ENCODE data around the gene PRAC2. TPM values are rescaled to one million over a fixed set of nuclear protein-coding genes. Genes with fewer than 3 reads are reported as not detected.
A peak's percentile ranks its signal among the peaks of the same experiment; 100 is the strongest.

Gene PRAC2
- total and polyA plus RNA-seq, 4 experiments from 2014 or later, result not detected

DNA sequence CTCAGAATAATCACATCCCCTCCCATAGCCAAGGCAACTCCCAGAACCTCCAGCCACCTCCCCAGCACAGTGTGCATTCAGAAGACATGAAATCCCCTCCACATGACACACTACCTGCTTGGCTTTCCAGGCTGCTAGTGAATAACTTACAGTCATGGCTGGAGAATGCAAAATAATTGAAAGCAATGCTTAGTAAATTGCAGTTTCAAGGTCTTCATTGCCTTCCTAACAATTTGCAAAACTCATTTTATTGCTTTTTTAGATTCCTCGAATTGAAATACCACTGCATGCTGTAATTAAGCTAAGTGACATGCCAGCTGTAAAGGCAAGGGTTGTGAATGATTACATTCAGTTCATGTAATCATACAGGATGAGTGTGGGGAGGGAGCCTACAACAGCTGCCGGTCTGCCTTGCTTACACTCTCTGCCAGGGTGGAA lies 34.6 kb downstream of the PRAC2 start:
- H3K9me3 Mint-ChIP-seq, result peaks cover 0 to under 1% (median 0%) of the 10 kb centered on the region in 8 donors
- H3K36me3 ChIP-seq (ENCODE audit: insufficient read depth, low read length), result no peaks in the 10 kb centered on the region
- peaks cover 17% of the 10 kb centered on the region for H3K4me1 ChIP-seq (ENCODE audit: insufficient read depth, low read length)
- intact Hi-C loops (cut with micrococcal nuclease), result no loop called here
- ChIA-PET CTCF (ENCODE audit: partially characterized antibody) (interaction anchor here (1.1 to 1.5 kb wide), 2 partner anchors 13 to 127 kb away, joined by 3 read pairs; no protein-coding TSS in a partner anchor), POLR2A (ENCODE audit: partially characterized antibody) (no interaction called here)
- H3K4me3 Mint-ChIP-seq, result no peak overlapping the region
- DNase-seq, result no peak
- H3K9me3 ChIP-seq (ENCODE audit: control insufficient read depth in 1 of 2, low read length in 2 of 2), result no peaks in the 10 kb centered on the region
- peaks cover 52% of the 10 kb centered on the region for H3K27me3 ChIP-seq (ENCODE audit: insufficient read depth, low read length)
- H3K4me3 ChIP-seq (ENCODE audit: low read length in 2 of 2), result no peak overlapping the region
- no peak overlapping the region for H3K27ac Mint-ChIP-seq
- H3K27me3 Mint-ChIP-seq, result peaks cover 62 to 74% of the 10 kb centered on the region in 2 donors
- H3K4me1 Mint-ChIP-seq, result peaks cover 0 to 18% (median 14%) of the 10 kb centered on the region in 4 donors
- H3K36me3 Mint-ChIP-seq, result no peaks in the 10 kb centered on the region
- H3K27ac ChIP-seq (ENCODE audit: low read depth, low read length), result no peak overlapping the region

DNA sequence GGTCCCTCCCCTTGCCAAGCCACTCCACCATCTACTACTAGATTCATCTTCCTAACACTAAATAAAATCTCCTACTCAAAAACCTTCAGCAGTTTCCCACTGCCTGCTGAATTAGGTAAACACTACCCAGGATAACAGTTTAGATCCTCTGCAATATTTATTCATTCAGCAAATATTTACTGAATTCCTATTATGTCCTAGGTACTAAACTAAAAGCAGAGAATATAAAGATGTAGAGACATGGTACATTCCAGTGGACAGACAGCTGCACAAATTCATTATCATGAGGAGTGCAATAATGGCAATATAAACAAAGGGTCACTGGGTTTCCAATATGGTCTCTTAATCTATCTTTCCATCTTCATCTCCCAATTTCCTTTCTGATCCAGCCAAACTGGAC lies 36.3 kb downstream of the PRAC2 start:
- Histone ChIP-seq H3K36me3 (ENCODE audit: insufficient read depth, low read length) (no peaks in the 10 kb centered on the region), H3K27ac (ENCODE audit: low read depth, low read length) (no peak overlapping the region), H3K4me1 (ENCODE audit: insufficient read depth, low read length) (peaks cover 10% of the 10 kb centered on the region), H3K27me3 (ENCODE audit: insufficient read depth, low read length) (peaks cover 34% of the 10 kb centered on the region), H3K9me3 (ENCODE audit: control insufficient read depth in 1 of 2, low read length in 2 of 2) (no peaks in the 10 kb centered on the region), H3K4me3 (ENCODE audit: low read length in 2 of 2) (no peak overlapping the region)
- CTCF ChIA-PET (ENCODE audit: partially characterized antibody), result no interaction called here
- Mint-ChIP-seq H3K36me3 (no peaks in the 10 kb centered on the region), H3K4me3 (no peak overlapping the region), H3K9me3 (peaks cover 0 to 3% (median 0%) of the 10 kb centered on the region in 8 donors), H3K27me3 (peaks cover 59 to 67% of the 10 kb centered on the region in 2 donors), H3K27ac (peak overlapping the region in 1 of 7 donors; percentile 38), H3K4me1 (peaks cover 0 to 7% (median 2%) of the 10 kb centered on the region in 4 donors)
- intact Hi-C loops (cut with micrococcal nuclease), result no loop called here
- DNase-seq, result no peak
- POLR2A ChIA-PET (ENCODE audit: partially characterized antibody), result no interaction called here

DNA sequence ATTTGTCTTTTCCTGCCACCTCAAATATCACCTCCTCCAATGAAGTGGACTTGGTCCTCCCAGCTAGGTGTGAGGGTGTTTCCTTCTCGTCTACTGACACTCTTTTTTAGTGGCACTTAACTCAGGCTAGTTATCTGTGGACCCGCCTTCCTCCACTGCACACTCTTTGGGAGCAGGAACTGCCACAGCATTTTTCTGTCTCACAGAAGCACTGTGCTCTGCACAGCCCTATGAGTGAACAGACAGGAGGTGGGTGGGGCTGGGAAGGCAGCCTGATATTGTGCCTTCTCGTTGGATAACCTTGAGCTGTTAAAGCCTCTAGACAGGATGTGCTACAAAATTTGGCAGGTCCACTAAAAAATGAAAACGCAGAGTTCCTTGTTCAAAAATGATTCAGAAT lies 37.4 kb downstream of the PRAC2 start:
- CTCF ChIA-PET (ENCODE audit: partially characterized antibody), result no interaction called here
- peaks cover 0 to 3% (median 0%) of the 10 kb centered on the region in 8 donors for H3K9me3 Mint-ChIP-seq

DNA sequence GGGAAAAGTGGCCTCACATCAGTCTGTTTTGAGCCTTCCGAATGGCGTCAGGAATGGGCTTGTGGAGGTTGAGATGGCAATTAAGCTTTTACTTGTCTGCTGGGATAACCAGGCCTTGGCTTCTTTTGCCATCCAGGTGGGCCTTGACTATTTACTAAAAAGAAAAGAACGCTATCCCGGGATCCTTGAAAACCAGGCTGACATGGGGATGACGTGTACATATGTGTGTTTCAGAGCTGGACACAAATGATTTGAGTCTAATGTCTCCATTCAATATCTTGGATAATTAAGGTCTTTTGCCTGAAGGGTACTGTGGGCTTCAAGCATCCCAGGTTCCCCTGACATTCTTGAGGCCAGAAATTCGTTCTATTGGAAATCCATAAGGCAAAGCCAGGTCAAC lies 38.1 kb downstream of the PRAC2 start:
- Histone ChIP-seq H3K4me1 (ENCODE audit: insufficient read depth, low read length) (no peaks in the 10 kb centered on the region), H3K27ac (ENCODE audit: low read depth, low read length) (no peak overlapping the region), H3K27me3 (ENCODE audit: insufficient read depth, low read length) (peaks cover 16% of the 10 kb centered on the region), H3K9me3 (ENCODE audit: control insufficient read depth in 1 of 2, low read length in 2 of 2) (no peaks in the 10 kb centered on the region), H3K36me3 (ENCODE audit: insufficient read depth, low read length) (no peaks in the 10 kb centered on the region), H3K4me3 (ENCODE audit: low read length in 2 of 2) (no peak overlapping the region)
- CTCF ChIA-PET (ENCODE audit: partially characterized antibody), result interaction anchor here (1.2 kb wide), 1 partner anchor 54 kb away, joined by 4 read pairs; no protein-coding TSS in a partner anchor
- DNase-seq, result no peak
- peaks cover 52 to 60% of the 10 kb centered on the region in 2 donors for H3K27me3 Mint-ChIP-seq
- peaks cover 0 to 3% (median 0%) of the 10 kb centered on the region in 8 donors for H3K9me3 Mint-ChIP-seq
- intact Hi-C loops (cut with micrococcal nuclease), result no loop called here
- no peaks in the 10 kb centered on the region for H3K4me1 Mint-ChIP-seq
- no peaks in the 10 kb centered on the region for H3K36me3 Mint-ChIP-seq
- no peak overlapping the region for H3K27ac Mint-ChIP-seq
- H3K4me3 Mint-ChIP-seq, result no peak overlapping the region
- POLR2A ChIA-PET (ENCODE audit: partially characterized antibody), result no interaction called here

More for the DNA sequence above, 37.4 kb downstream of the PRAC2 start:
- Histone ChIP-seq H3K36me3 (ENCODE audit: insufficient read depth, low read length) (no peaks in the 10 kb centered on the region), H3K4me3 (ENCODE audit: low read length in 2 of 2) (no peak overlapping the region), H3K27ac (ENCODE audit: low read depth, low read length) (no peak overlapping the region), H3K9me3 (ENCODE audit: control insufficient read depth in 1 of 2, low read length in 2 of 2) (no peaks in the 10 kb centered on the region), H3K4me1 (ENCODE audit: insufficient read depth, low read length) (no peaks in the 10 kb centered on the region), H3K27me3 (ENCODE audit: insufficient read depth, low read length) (peaks cover 23% of the 10 kb centered on the region)
- intact Hi-C loops (cut with micrococcal nuclease), result no loop called here
- H3K27ac Mint-ChIP-seq, result no peak overlapping the region
- no peaks in the 10 kb centered on the region for H3K4me1 Mint-ChIP-seq
- DNase-seq, result no peak
- no peak overlapping the region for H3K4me3 Mint-ChIP-seq
- POLR2A ChIA-PET (ENCODE audit: partially characterized antibody), result no interaction called here
- H3K27me3 Mint-ChIP-seq, result peaks cover 55 to 60% of the 10 kb centered on the region in 2 donors
- H3K36me3 Mint-ChIP-seq, result no peaks in the 10 kb centered on the region

DNA sequence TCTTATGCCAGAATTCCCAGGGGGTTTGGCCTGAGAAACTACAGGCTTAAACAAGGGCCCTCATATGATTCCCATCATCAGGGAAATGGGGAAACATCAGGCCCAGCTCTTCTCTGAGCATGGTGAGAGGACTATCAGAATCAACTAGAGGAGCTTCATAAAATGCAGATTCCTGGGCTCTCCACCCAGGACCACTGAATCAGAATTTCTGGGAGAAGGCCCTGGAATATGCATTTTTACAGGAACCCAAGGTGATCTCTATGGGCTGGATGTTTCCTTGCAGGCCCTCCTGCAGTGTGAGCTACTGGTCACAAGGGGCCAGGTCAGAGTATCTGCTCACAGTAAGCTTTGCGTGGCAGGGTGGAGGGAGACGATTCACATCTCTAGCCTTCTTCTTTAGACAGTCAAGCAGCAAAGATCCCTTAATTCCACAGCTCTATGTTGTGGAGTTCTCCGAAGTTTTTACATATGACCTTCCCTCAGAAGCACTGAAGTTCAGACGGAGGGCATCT lies 44.3 kb downstream of the PRAC2 start:
- no peaks in the 10 kb centered on the region for H3K27me3 ChIP-seq (ENCODE audit: insufficient read depth, low read length)
- intact Hi-C loops (cut with micrococcal nuclease), result no loop called here
- Mint-ChIP-seq H3K27ac (no peak overlapping the region), H3K4me3 (no peak overlapping the region), H3K36me3 (peaks cover 0 to 4% of the 10 kb centered on the region in 2 donors), H3K27me3 (peaks cover 45 to 46% of the 10 kb centered on the region in 2 donors), H3K9me3 (peaks cover 0 to 3% (median 0%) of the 10 kb centered on the region in 8 donors), H3K4me1 (no peaks in the 10 kb centered on the region)
- CTCF ChIA-PET (ENCODE audit: partially characterized antibody), result interaction anchor here (0.5 to 4.4 kb wide), 3 partner anchors 36 to 117 kb away, joined by 3 to 16 read pairs (median 3); no protein-coding TSS in a partner anchor
- H3K9me3 ChIP-seq (ENCODE audit: control insufficient read depth in 1 of 2, low read length in 2 of 2), result no peaks in the 10 kb centered on the region
- DNase-seq, result no peak
- no peak overlapping the region for H3K27ac ChIP-seq (ENCODE audit: low read depth, low read length)
- H3K36me3 ChIP-seq (ENCODE audit: insufficient read depth, low read length), result no peaks in the 10 kb centered on the region
- POLR2A ChIA-PET (ENCODE audit: partially characterized antibody), result no interaction called here
- no peaks in the 10 kb centered on the region for H3K4me1 ChIP-seq (ENCODE audit: insufficient read depth, low read length)
- no peak overlapping the region for H3K4me3 ChIP-seq (ENCODE audit: low read length in 2 of 2)

DNA sequence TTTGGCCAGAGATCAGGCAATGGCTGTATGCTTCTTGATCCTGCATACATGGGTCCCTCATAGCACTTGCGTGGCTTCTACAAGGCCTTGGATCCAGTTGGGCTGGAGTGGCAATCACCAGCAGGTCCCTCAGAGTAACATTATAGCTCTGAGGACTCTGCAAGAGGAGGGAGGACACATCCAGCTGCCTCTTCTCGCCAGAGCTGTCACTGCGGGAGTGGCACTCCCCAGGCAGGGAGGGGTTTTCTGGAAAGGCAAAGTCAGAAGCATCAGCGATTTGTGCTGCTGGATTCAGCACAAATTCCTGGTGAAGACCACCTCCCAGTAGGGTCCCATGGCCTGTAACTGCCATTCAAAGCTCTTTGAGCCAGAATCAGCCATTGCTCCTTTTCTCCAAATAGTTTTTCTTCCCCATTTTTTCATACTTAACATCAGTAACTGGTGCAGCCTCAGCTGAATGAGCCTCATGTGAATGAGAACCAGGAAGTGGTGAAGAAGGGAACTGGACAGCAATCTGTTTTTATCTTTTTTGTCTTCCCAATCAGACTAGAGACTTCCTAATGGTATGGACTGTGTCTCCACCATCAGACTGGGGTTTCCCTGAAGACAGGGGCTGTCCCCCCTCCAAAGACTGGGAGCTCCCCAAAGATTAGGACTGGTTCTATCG lies 46.2 kb downstream of the PRAC2 start:
- no peaks in the 10 kb centered on the region for H3K4me1 Mint-ChIP-seq
- Histone ChIP-seq H3K36me3 (ENCODE audit: insufficient read depth, low read length) (no peaks in the 10 kb centered on the region), H3K27ac (ENCODE audit: low read depth, low read length) (no peak overlapping the region), H3K4me1 (ENCODE audit: insufficient read depth, low read length) (no peaks in the 10 kb centered on the region), H3K4me3 (ENCODE audit: low read length in 2 of 2) (no peak overlapping the region), H3K9me3 (ENCODE audit: control insufficient read depth in 1 of 2, low read length in 2 of 2) (no peaks in the 10 kb centered on the region), H3K27me3 (ENCODE audit: insufficient read depth, low read length) (no peaks in the 10 kb centered on the region)
- no peak overlapping the region for H3K27ac Mint-ChIP-seq
- H3K27me3 Mint-ChIP-seq, result peaks cover 38 to 39% of the 10 kb centered on the region in 2 donors
- H3K4me3 Mint-ChIP-seq, result no peak overlapping the region
- no peak for DNase-seq
- CTCF ChIA-PET (ENCODE audit: partially characterized antibody), result interaction anchor here (0.8 to 4.4 kb wide), 2 partner anchors 22 to 34 kb away, joined by 3 to 16 read pairs; no protein-coding TSS in a partner anchor
- intact Hi-C loops (cut with micrococcal nuclease), result no loop called here
- H3K36me3 Mint-ChIP-seq, result peaks cover 0 to 4% of the 10 kb centered on the region in 2 donors
- no peaks in the 10 kb centered on the region for H3K9me3 Mint-ChIP-seq
- POLR2A ChIA-PET (ENCODE audit: partially characterized antibody), result no interaction called here

DNA sequence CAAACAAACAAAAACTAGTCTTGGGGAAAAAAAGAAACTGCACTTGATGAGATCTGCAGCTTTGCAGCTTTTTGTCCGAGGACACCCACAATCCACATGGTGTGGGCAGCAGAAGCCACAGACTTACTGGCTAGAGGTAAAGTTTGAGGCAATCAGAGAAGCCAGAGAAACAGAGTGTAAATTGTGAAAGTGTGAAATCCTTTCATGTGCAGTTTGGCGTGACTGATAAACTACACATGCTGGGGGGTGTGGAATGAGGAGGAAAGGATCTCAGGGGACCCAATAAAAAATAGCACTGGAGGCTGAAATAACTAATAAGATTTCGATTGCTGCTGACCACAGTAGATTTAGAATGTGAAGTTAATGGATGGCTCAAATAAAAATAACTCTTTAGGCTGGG lies 48.0 kb downstream of the PRAC2 start:
- Histone ChIP-seq H3K4me3 (ENCODE audit: low read length in 2 of 2) (no peak overlapping the region), H3K27me3 (ENCODE audit: insufficient read depth, low read length) (no peaks in the 10 kb centered on the region), H3K36me3 (ENCODE audit: insufficient read depth, low read length) (no peaks in the 10 kb centered on the region), H3K27ac (ENCODE audit: low read depth, low read length) (no peak overlapping the region), H3K9me3 (ENCODE audit: control insufficient read depth in 1 of 2, low read length in 2 of 2) (no peaks in the 10 kb centered on the region), H3K4me1 (ENCODE audit: insufficient read depth, low read length) (no peaks in the 10 kb centered on the region)
- peak overlapping the region in 1 of 8 donors; percentile 35 for H3K4me3 Mint-ChIP-seq
- H3K9me3 Mint-ChIP-seq, result no peaks in the 10 kb centered on the region
- H3K27me3 Mint-ChIP-seq, result peaks cover 39 to 44% of the 10 kb centered on the region in 2 donors
- CTCF ChIA-PET (ENCODE audit: partially characterized antibody), result interaction anchor here (4.4 kb wide), 1 partner anchor 33 kb away, joined by 16 read pairs; no protein-coding TSS in a partner anchor
- intact Hi-C loops (cut with micrococcal nuclease), result no loop called here
- H3K36me3 Mint-ChIP-seq, result peaks cover 0 to 4% of the 10 kb centered on the region in 2 donors
- POLR2A ChIA-PET (ENCODE audit: partially characterized antibody), result no interaction called here
- no peak overlapping the region for H3K27ac Mint-ChIP-seq
- no peak for DNase-seq
- no peaks in the 10 kb centered on the region for H3K4me1 Mint-ChIP-seq
